ENCODE data around the gene ZBTB9.

The ZBTB9 gene

DNA sequence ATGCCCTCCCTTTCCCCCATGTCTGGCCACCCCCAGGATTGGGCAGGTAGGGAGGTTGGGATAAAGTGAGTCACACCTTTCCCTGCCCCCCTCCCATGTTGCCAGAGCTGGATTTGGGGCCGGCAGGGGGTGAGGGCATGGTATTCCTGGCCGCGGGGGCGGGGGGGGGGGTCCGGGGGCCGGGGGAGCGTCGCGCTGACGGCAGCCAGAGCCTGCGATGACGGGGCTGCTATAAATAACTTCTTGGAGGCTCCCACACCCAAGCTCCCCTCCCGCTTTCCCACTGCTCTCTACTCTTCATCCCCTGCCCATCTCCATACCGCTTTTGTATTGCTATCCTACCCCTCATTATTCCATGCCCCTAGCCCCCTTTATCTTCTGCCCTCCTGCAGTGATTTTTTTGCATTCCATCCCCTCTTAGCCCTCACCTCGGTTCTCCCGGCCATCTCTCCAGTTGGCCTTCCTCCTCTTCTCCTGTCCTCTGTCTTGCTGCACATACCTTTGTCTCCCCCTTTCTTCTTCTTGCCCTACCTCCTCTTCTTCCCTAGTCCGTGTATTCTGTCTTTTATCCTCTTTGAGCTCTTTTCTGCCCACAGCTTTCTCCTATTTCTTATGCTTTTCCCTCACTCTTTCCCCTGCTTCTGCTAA, 20.7 kb upstream of the ZBTB9 start:
- no peak for DNase-seq

DNA sequence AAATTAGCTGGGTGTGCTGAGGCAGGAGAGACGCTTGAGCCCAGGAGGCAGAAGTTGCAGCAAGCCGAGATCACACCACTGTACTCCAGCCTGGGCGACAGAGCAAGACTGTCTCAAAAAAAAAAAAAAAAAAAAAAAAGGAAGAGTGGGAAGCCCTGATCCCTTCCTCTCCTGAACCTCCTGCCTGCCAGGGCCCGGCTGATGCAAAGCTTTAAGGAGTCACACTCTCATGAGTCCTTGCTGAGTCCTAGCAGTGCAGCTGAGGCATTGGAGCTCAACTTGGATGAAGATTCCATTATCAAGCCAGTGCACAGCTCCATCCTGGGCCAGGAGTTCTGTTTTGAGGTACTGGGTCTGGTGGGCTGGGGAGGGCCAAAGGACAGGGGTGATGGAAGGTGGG, 19.4 kb upstream of the ZBTB9 start:
- no peak for DNase-seq

DNA sequence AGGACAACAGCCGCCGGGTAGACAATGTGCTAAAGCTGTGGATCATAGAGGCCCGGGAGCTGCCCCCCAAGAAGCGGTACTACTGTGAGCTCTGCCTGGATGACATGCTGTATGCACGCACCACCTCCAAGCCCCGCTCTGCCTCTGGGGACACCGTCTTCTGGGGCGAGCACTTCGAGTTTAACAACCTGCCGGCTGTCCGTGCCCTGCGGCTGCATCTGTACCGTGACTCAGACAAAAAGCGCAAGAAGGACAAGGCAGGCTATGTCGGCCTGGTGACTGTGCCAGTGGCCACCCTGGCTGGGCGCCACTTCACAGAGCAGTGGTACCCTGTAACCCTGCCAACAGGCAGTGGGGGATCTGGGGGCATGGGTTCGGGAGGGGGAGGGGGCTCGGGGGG, 16.7 kb upstream of the ZBTB9 start:
- no peak for DNase-seq

DNA sequence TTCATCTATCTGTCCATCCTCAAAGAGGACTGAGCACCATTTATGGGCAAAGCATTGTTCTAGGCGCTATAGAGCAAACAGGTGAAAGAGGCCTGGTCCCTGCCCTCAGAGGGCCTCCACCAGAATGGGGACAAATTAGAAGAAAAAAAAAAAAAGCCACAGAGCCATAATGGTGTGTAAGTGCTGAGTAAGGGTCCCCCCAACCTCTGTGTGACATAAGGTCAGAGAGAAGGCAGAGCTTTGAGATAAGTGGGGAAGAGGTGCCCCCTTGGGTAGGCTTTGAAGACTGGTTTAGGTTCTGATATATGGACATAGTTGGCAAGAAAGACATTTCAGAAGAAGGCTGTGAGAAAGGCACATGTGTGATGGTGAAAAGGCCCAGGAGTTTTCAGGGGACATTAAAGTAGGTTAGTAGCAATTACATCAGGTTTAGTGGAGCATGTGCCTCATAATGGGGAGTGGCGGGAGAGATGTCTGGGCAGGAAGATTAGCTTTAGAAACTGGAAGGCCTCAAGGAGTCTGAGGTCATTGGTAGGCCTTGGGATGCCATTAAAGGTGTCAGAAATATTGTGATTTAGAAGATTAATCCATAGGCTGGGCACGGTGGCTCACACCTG, 15.3 kb upstream of the ZBTB9 start:
- no peak for DNase-seq

DNA sequence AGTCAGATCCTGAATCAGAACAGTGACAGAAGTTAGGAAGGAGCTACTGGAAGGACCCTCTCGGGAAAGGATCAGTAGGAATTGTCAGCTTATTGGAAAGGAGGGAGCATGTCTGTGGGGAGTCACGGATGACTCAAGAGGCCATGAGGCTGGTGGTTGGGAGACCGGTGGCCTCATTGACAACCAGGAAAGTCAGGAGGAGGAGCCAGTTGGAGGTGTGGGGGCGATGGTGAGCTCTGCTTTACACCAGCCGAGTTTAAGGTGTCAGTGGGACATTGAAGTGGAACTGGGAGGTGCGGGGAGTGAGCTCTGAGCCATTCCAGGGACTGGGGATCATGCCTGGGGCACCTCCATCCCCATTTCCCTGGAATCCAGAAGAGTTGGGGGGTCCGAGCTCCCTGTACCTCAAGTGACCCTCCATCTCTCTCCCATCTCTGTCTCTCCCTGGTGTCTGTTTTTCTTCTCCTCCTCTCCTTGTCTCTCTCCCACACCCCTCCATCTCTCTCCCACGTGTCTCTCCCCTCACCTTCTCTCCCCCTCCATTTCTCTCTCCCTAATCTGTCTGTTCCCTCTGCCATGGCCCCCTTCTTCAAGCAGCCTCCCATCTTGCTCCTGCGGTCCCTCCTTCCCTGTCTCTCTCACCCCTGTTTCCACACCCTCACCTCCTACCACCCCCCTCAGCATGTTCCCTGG, 14.3 kb upstream of the ZBTB9 start:
- DNase-seq = no peak

DNA sequence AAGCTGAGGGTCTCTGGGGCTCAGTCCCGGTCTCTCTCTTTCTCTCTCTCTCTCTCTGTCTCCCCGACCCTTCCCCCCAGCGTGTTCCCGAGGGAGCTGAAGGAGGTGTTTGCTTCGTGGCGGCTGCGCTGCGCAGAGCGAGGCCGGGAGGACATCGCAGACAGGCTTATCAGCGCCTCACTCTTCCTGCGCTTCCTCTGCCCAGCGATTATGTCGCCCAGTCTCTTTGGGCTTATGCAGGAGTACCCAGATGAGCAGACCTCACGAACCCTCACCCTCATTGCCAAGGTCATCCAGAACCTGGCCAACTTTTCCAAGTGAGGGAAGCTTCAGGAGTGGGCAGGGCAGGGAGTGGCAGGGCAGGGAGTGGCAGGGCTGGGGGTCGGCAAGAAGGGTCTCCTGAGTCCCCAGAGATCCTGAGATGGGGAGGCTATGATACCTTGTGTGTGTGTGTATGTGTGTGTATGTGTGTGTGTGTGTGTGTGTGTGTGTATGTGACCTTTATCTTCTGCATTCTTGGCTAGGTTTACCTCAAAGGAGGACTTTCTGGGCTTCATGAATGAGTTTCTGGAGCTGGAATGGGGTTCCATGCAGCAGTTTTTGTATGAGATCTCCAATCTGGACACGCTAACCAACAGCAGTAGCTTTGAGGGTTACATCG, 13.6 kb upstream of the ZBTB9 start:
- DNase-seq = no peak

DNA sequence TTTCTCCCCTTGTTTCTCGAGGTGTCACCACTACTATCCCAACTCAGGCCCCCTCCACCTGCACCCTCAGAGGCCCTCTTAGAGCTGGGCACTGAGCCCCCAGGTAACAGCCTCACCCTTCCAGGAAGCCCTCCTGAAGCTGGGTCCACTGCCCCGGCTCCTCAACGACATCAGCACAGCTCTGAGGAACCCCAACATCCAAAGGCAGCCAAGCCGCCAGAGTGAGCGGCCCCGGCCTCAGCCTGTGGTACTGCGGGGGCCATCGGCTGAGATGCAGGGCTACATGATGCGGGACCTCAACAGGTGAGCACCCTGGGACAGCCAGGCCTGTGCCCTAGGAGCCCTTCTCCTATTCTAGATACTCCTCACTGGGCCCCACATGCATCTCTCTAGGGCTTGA, 12.9 kb upstream of the ZBTB9 start:
- no peak for DNase-seq

DNA sequence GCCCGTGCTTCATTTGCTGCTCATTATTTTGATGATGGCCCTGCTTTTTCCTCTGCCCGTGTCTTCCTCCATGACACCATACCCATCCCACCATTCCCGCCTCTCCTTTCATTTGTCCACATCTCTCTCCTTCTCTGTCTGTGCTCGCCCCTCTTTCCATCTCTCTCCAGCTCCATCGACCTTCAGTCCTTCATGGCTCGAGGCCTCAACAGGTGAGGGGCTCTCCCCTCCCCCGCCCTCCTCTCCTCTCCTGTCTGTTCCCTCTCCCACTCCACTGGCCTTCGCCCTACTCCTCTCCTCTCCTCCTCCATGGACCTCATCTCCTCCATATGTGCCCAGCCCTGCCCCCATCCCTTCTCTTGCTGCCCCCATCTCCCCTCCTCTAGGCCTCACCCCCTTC, 12.1 kb upstream of the ZBTB9 start:
- no peak for DNase-seq

DNA sequence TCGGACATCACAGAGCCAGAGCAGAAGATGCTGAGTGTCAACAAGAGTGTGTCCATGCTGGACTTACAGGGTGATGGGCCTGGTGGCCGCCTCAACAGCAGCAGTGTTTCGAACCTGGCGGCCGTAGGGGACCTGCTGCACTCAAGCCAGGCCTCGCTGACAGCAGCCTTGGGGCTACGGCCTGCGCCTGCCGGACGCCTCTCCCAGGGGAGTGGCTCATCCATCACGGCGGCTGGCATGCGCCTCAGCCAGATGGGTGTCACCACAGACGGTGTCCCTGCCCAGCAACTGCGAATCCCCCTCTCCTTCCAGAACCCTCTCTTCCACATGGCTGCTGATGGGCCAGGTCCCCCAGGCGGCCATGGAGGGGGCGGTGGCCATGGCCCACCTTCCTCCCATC, 11.4 kb upstream of the ZBTB9 start:
- DNase-seq = no peak

DNA sequence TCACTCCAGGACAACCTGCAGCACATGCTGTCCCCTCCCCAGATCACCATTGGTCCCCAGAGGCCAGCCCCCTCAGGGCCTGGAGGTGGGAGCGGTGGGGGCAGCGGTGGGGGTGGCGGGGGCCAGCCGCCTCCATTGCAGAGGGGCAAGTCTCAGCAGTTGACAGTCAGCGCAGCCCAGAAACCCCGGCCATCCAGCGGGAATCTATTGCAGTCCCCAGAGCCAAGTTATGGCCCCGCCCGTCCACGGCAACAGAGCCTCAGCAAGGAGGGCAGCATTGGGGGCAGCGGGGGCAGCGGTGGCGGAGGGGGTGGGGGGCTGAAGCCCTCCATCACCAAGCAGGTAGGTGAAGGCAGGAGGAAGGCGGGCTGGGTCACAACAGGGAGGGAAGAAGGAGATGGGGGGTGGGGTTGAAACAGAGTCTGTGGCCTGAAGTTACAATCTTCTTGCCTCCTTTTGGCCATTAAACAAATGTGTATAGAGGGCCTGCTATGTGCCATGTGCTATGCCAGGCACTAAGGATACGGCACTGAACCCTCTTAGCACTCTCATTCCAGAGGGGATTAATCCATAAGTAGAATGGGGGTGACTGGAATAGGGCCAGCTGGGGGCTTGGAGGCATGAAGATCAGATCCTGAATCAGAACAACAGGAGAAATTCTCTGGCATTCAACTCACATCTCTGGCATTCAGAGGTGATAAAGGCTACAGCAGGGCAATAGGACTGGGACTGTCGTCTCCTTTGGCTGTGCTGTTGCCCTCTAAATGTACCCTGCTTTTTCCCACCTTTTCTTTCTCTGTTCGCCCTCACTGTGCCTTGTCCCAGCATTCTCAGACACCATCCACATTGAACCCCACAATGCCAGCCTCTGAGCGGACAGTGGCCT, 10.5 kb upstream of the ZBTB9 start:
- no peak for DNase-seq

DNA sequence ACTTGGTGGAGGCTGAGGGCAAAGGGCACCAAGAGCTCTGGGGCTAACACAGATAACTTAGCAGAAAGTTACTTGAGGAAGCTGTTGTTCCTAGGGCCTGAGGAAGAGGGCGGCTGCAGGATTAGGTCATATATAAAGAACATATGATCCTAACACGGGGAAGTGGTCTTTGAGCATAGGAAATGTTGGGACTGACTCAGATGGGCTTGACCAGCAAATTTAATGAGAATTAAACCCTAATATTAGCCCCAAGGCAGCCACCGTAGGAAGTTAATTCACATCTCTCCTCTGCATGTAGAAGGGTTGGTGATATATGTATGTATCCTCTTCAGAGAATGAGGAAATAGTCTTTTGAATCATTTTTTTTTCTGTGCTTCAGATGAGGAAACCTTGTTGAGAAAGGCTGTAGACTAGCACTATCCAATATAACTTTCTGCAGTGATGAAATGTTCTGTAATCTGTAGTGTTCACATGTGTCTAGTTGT, 9.2 kb upstream of the ZBTB9 start:
- no peak for DNase-seq

DNA sequence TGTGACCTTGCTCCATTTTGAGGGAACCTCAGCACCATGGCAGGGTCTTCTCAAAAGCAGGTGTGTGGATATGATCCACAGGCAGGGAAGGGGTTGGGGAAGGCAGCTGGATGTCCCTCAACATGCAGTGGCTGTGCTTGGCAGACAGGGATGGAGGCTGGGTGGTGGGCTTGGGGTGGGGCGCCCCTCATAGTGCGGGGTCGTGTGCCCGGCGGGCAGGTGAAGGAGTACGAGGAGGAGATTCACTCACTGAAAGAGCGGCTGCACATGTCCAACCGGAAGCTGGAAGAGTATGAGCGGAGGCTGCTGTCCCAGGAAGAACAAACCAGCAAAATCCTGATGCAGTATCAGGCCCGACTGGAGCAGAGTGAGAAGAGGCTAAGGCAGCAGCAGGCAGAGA, 8.0 kb upstream of the ZBTB9 start:
- DNase-seq = no peak

DNA sequence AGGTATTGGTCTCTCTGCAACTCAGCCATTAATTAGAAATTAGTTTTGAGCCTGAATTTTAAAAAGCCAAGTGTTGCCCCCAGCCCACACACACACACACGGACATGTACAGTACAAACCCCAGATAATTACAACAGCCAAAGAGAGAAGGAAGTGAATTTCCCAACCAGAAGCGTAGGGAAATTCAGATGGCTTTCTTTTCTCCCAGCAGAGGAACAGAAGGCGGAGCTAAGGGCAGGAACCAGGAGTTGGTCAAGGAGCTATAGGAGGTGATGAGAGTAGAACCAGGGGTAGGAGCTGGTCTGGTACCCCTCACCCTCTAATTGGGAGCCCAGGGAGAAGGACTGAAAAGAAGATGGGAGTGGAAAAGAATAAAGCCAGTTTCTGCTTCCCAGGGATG, 3.9 kb upstream of the ZBTB9 start:
- DNase-seq = no peak

DNA sequence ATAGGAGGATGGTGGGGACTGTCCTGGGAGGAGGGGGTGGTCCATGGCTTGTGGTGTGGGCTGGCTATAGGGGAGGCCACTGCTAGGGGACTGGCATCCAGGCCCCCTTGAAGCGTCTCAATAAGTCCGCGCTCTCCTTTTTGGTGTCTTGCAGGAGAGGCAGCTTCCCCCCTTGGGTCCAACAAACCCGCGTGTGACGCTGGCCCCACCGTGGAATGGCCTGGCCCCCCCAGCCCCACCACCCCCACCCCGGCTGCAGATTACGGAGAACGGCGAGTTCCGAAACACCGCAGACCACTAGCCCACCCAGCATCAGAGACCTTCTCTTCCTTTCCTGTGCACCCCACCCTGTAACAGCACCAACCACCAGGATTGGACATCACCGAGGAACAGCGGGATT, 2.8 kb upstream of the ZBTB9 start:
- no peak for DNase-seq

DNA sequence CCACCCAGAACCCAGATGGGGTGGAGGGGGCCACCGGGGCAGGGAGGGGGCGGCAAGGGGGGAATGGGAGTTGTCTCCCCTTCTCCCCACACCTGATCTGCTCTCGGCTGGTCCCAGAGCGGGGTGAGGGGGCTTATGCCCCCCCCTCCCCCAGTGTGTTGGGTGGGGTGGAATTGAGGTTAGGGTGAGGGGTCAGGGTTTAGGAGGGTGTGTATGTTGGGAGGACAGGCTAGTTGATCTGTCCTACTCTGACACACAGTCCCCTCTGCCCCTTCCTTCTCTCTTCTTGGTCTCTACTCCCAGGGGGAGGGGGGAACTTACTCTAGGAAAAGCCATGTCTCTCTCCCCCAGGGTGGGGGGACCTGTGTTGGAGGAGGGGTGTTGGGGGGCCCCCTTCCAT, 1.9 kb upstream of the ZBTB9 start:
- no peak for DNase-seq

DNA sequence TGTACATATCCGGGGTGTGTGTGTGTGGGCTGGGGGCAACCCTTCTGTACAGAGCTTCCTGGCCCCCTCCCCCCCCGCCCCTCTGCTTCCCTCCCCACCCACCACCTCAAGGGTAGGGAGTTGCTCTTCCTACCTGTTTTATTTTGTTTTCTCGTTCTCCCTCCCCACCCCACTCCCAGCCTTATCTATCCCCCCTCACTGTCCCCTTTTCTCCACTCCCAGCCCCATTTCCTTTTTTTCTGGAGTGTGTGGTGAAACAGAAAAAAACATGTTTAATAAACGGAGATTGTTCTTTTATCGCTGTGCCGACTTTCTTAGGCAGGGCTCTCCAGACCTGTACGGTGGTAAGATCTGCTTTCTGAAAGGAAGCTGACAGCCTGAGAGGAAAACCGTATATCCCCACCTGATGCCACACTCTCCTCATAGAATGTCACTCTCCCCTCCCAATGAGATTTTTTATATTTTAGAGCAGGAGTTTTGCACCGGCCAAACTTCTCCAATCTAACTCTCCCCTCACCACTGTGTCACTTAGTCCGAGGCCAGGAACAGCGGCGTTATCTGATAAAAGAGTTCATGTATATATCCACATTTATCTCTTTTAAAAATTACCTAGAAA, 875 bp upstream of the ZBTB9 start:
- no peak for DNase-seq

DNA sequence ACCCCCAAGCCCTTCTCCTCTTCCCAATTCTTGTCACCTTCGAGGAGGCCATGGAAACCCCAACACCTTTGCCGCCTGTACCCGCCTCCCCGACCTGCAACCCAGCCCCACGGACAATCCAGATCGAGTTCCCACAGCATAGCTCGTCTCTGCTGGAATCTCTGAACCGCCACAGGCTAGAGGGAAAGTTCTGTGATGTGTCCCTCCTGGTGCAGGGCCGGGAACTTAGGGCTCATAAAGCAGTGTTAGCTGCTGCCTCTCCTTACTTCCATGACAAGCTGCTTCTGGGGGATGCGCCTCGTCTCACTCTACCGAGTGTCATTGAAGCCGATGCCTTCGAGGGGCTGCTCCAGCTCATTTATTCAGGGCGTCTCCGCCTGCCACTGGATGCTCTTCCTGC, 675 bp downstream of the ZBTB9 start:
- no peak for DNase-seq

DNA sequence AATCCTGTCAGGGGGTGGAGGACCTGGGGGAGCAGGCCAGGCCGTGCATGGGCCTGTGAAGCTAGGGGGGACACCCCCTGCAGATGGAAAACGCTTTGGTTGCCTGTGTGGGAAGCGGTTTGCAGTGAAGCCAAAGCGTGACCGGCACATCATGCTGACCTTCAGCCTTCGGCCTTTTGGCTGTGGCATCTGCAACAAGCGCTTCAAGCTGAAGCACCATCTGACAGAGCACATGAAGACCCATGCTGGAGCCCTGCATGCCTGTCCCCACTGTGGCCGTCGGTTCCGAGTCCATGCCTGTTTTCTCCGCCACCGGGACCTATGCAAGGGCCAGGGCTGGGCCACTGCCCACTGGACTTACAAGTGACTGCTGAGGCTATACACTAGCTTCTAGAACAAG, 1.8 kb downstream of the ZBTB9 start:
- DNase-seq = no peak

DNA sequence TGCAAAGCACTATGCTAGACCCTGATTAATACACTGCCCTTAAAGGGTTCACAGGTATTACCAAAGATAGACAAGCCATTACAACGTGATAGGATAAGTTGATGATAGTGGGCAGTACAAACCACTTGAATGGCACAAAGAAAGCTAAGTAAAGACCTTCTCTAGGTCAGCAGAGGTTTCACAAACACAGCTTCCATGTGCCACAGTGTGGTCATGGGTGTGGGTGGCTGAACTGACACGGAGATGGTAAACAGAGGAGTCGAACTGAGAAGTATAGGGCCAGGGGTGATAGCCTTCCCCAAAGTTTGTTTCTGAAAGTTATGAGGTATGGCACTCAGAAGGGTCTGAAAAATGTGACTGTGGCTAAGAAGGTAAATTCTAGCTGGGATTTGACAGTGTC, 4.3 kb downstream of the ZBTB9 start:
- DNase-seq = no peak

DNA sequence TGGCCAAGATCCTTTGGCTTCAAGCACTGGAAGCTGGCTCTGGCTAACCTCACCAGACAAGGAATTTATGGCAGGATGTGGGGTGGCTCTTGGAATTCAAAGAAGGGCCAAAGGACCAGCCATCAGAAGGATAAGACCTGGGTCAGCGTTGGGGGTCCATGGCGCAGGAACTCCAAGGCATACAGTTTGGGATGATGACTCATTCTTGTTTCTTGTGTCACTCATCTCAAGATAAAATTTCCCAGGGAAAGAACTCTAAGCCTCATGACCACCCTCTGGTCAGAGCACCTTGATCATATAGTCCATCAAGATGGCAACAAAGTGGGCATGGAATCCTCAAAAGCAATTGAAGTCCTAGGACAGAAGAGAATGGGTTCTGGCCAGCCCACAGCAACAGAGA, 4.8 kb downstream of the ZBTB9 start:
- DNase-seq = no peak

DNA sequence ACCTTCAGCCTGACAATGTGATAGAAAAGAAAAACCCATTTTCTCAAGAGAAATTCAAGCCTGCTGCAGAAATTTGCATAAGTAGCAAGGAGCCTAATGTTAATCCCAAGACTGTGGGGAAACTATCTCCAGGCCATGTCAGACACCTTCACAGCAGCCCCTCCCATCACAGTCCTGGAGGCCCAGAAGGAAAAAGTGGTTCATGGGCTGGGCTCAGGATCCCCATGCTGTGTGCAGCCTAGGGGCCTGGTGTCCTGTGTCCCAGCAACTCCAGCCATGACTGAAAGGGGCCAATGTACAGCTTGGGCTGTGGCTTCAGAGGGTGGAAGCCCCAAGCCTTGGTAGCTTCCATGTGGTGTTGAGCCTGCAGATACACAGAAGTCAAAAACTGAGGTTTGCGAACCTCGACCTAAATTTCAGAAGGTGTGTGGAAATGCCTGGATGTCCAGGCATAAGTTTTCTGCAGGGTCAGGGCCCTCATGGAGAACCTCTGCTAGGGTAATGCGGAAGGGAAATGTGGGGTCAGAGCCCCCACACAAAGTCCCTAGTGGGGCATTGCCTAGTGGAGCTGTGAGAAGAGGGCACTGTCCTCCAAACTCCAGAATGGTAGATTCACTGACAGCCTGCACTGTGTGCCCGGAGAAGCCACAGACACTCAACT, 11.8 kb downstream of the ZBTB9 start:
- DNase-seq = no peak

DNA sequence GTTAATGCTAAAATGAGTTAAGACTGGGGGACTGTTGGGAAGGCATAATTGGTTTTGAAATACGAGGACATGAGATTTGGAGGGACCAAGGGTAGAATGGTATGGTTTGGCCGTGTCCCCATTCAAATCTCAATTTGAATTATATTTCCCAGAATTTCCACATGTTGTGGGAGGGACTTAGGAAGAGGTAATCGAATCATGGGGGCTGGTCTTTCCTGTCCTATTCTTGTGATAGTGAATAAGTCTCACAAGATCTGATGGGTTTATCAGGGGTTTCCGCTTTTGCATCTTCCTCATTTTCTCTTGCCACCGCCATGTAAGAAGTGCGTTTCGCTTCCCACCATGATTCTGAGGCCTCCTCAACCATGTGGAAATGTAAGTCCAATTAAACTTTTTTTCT, 12.7 kb downstream of the ZBTB9 start:
- DNase-seq = no peak

Measured in T-helper 9 cell (primary cell).